Astrocyte of the cerebellum (primary cell): ENCODE data around the gene PCDHB5.
"Not testable (repeated sequence)": the region's sequence is repeated elsewhere in the genome, so short reads cannot be mapped to it uniquely, and the experiment has no call there.

Source experiments
- DNase-seq: peaks from one replicate; pipeline ENCODE4 v3.0.0-alpha.2; 2011; ENCODE audit warnings: low read depth
- H3K4me3 ChIP-seq: 2 replicates; pipeline ENCODE4 v1.5.1; 2011; ENCODE audit warnings: mild to moderate bottlenecking, low read depth, low read length, moderate library complexity
- in situ Hi-C: cut with HindIII; loops from 2 replicates; pipeline ENCODE4 v1.10.0; 2017; ENCODE audit warnings: low sequenced_read_pairs
- TF ChIP-seq, protein P1 (sequence below): IDR thresholded peaks from 2 replicates; pipeline ENCODE4 v1.5.1; 2012; ENCODE audit warnings: low read length, low read depth, moderate library complexity, mild to moderate bottlenecking; ENCODE audit errors: missing control alignments

Gene PCDHB5

DNA sequence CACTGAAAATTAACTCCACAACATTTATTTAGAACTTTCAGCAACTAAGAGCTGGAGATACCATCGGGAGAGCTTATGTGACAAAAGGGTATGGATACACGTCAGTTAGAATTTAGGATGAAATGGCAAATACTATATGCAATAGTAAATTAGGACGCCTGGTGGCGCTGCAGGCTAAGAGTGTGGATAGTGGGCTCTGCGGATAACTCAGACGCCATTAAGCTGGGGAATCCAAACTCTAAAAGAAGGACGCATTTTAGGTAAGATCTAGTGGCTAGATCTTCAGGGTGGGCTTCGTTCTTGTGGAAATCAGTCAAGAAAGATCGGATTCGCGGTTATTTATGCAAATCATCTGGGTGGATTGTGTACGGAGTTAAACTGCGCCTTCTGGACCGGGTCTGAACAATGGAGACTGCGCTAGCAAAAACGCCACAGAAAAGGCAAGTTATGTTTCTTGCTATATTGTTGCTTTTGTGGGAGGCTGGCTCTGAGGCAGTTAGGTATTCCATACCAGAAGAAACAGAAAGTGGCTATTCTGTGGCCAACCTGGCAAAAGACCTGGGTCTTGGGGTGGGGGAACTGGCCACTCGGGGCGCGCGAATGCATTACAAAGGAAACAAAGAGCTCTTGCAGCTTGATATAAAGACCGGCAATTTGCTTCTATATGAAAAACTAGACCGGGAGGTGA is at the start of gene PCDHB5:
PCDHB5 (plus strand) TSS at position 177 of the 688 bp plus-strand sequence; CDS start at position 406, 229 bp downstream.
- peak within 1 kb of the TSS; percentile 32 for H3K4me3 ChIP-seq
- TF ChIP-seq, protein P1, sequence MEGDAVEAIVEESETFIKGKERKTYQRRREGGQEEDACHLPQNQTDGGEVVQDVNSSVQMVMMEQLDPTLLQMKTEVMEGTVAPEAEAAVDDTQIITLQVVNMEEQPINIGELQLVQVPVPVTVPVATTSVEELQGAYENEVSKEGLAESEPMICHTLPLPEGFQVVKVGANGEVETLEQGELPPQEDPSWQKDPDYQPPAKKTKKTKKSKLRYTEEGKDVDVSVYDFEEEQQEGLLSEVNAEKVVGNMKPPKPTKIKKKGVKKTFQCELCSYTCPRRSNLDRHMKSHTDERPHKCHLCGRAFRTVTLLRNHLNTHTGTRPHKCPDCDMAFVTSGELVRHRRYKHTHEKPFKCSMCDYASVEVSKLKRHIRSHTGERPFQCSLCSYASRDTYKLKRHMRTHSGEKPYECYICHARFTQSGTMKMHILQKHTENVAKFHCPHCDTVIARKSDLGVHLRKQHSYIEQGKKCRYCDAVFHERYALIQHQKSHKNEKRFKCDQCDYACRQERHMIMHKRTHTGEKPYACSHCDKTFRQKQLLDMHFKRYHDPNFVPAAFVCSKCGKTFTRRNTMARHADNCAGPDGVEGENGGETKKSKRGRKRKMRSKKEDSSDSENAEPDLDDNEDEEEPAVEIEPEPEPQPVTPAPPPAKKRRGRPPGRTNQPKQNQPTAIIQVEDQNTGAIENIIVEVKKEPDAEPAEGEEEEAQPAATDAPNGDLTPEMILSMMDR, result peak; percentile 26
- no peak for DNase-seq
- in situ Hi-C loops, result no loop called here

DNA sequence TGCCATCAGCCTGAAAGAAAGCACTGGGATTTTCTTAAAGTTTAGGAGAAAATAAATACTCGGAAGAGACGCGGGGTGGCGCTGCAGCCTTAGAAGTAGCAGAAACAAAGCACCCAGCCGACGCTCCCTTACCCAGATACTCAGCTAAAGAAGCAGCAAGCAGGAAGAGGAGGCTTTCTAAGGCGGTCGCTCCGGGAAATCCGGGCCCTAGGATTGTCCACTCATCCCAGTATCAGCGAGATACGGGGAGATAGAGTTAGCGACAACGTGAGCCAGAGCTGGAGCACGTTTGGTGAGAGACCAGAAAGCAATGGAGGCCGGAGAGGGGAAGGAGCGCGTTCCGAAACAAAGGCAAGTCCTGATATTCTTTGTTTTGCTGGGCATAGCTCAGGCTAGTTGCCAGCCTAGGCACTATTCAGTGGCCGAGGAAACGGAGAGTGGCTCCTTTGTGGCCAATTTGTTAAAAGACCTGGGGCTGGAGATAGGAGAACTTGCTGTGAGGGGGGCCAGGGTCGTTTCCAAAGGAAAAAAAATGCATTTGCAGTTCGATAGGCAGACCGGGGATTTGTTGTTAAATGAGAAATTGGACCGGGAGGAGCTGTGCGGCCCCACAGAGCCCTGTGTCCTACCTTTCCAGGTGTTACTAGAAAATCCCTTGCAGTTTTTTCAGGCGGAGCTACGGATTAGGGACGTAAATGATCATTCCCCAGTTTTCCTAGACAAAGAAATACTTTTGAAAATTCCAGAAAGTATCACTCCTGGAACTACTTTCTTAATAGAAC is 40.3 kb upstream of the PCDHB5 start, which contains the start of gene PCDHB2:
PCDHB2 (plus strand) TSS at position 135 of the 782 bp plus-strand sequence; CDS start at position 311, 176 bp downstream.
- H3K4me3 ChIP-seq, result peak within 1 kb of the TSS; percentile 21
- DNase-seq, result no peak
- TF ChIP-seq, protein P1, result peak; percentile 9
- in situ Hi-C loops, result no loop called here

DNA sequence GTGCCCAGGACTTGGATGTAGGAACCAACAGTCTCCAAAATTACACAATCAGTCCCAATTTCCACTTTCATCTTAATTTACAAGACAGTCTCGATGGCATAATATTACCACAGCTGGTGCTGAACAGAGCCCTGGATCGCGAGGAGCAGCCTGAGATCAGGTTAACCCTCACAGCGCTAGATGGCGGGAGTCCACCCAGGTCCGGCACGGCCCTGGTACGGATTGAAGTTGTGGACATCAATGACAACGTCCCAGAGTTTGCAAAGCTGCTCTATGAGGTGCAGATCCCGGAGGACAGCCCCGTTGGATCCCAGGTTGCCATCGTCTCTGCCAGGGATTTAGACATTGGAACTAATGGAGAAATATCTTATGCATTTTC is 39.8 kb upstream of the PCDHB5 start:
- TF ChIP-seq, protein P1, result no peak
- no peak overlapping the region for H3K4me3 ChIP-seq
- DNase-seq, result no peak
- in situ Hi-C loops, result no loop called here

DNA sequence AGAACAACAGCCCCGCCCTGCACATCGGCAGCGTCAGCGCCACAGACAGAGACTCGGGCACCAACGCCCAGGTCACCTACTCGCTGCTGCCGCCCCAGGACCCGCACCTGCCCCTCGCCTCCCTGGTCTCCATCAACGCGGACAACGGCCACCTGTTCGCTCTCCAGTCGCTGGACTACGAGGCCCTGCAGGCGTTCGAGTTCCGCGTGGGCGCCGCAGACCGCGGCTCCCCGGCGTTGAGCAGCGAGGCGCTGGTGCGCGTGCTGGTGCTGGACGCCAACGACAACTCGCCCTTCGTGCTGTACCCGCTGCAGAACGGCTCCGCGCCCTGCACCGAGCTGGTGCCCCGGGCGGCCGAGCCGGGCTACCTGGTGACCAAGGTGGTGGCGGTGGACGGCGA is 38.8 kb upstream of the PCDHB5 start:
- H3K4me3 ChIP-seq, in situ Hi-C loops, DNase-seq: not testable (repeated sequence)

DNA sequence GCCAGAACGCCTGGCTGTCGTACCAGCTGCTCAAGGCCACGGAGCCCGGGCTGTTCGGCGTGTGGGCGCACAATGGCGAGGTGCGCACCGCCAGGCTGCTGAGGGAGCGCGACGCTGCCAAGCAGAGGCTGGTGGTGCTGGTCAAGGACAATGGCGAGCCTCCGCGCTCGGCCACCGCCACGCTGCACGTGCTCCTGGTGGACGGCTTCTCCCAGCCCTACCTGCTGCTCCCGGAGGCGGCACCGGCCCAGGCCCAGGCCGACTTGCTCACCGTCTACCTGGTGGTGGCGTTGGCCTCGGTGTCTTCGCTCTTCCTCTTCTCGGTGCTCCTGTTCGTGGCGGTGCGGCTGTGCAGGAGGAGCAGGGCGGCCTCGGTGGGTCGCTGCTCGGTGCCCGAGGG is 38.4 kb upstream of the PCDHB5 start:
- in situ Hi-C loops, DNase-seq, H3K4me3 ChIP-seq: not testable (repeated sequence)

DNA sequence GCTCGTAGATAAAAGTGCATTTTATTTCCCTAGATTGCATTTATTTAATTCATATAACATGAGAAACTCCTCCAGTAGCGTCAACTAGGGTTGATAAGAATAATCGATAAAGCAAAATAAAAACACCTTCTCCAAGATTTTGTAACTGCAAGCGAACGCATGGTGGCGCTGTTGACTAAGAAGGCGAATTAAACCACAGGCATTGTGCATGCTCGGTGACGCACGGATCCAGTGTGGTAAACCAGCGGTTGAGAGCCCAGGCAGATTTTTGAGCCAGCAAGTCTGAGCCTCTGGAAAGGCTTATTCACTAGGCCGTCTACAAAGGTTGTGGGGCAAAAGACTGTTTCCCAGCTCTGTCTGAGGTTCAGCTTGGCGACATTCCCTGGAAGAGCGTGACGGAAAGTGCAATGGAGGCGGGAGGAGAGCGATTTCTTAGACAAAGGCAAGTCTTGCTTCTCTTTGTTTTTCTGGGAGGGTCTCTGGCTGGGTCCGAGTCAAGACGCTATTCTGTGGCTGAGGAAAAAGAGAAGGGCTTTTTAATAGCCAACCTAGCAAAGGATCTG is 34.7 kb upstream of the PCDHB5 start, which contains the start of gene PCDHB3:
PCDHB3 (plus strand) TSS at position 231 of the 563 bp plus-strand sequence; CDS start at position 408, 177 bp downstream.
- in situ Hi-C loops, result no loop called here
- H3K4me3 ChIP-seq, result no peak within 1 kb of the TSS
- no peak for DNase-seq
- TF ChIP-seq, protein P1, result no peak

DNA sequence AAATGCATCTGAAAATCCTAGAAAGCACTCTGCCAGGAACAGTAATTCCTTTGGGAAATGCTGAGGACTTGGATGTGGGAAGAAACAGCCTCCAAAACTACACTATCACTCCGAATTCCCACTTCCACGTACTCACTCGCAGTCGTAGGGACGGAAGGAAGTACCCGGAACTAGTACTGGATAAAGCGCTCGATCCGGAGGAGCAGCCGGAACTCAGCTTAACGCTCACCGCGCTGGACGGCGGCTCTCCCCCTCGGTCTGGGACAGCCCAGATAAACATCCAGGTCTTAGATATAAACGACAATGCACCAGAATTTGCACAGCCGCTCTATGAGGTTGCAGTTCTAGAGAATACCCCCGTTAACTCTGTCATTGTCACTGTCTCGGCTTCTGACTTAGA is 33.9 kb upstream of the PCDHB5 start:
- H3K4me3 ChIP-seq, result no peak overlapping the region
- TF ChIP-seq, protein P1, result no peak
- in situ Hi-C loops, result no loop called here
- no peak for DNase-seq

DNA sequence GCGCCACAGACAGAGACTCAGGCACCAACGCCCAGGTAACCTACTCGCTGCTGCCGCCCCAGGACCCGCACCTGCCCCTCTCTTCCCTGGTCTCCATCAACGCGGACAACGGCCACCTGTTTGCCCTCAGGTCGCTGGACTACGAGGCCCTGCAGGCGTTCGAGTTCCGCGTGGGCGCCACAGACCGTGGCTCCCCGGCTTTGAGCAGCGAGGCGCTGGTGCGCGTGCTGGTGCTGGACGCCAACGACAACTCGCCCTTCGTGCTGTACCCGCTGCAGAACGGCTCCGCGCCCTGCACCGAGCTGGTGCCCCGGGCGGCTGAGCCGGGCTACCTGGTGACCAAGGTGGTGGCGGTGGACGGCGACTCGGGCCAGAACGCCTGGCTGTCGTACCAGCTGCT is 32.9 kb upstream of the PCDHB5 start:
- in situ Hi-C loops, H3K4me3 ChIP-seq, DNase-seq: not testable (repeated sequence)

DNA sequence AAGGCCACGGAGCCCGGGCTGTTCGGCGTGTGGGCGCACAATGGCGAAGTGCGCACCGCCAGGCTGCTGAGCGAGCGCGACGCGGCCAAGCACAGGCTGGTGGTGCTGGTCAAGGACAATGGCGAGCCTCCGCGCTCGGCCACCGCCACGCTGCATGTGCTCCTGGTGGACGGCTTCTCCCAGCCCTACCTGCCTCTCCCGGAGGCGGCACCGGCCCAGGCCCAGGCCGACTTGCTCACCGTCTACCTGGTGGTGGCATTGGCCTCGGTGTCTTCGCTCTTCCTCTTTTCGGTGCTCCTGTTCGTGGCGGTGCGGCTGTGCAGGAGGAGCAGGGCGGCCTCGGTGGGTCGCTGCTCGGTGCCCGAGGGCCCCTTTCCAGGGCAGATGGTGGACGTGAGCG is 32.5 kb upstream of the PCDHB5 start:
- in situ Hi-C loops, H3K4me3 ChIP-seq, DNase-seq: not testable (repeated sequence)
